HG03439 (cell line): Measurements from ENCODE around the gene FRS2.
A peak's percentile ranks its signal among the peaks of the same experiment; 100 is the strongest.
"Not testable (repeated sequence)": the region's sequence is repeated elsewhere in the genome, so short reads cannot be mapped to it uniquely, and the experiment has no call there.

Experiments used
- ATAC-seq: cut with Tn5 transposase; IDR thresholded peaks from one replicate; pipeline ENCODE4 v1.9.1; 2021; ENCODE audit warnings: mild to moderate bottlenecking, moderate library complexity; ENCODE audit not compliant: unreplicated experiment

FRS2 gene, protein sequence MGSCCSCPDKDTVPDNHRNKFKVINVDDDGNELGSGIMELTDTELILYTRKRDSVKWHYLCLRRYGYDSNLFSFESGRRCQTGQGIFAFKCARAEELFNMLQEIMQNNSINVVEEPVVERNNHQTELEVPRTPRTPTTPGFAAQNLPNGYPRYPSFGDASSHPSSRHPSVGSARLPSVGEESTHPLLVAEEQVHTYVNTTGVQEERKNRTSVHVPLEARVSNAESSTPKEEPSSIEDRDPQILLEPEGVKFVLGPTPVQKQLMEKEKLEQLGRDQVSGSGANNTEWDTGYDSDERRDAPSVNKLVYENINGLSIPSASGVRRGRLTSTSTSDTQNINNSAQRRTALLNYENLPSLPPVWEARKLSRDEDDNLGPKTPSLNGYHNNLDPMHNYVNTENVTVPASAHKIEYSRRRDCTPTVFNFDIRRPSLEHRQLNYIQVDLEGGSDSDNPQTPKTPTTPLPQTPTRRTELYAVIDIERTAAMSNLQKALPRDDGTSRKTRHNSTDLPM

DNA sequence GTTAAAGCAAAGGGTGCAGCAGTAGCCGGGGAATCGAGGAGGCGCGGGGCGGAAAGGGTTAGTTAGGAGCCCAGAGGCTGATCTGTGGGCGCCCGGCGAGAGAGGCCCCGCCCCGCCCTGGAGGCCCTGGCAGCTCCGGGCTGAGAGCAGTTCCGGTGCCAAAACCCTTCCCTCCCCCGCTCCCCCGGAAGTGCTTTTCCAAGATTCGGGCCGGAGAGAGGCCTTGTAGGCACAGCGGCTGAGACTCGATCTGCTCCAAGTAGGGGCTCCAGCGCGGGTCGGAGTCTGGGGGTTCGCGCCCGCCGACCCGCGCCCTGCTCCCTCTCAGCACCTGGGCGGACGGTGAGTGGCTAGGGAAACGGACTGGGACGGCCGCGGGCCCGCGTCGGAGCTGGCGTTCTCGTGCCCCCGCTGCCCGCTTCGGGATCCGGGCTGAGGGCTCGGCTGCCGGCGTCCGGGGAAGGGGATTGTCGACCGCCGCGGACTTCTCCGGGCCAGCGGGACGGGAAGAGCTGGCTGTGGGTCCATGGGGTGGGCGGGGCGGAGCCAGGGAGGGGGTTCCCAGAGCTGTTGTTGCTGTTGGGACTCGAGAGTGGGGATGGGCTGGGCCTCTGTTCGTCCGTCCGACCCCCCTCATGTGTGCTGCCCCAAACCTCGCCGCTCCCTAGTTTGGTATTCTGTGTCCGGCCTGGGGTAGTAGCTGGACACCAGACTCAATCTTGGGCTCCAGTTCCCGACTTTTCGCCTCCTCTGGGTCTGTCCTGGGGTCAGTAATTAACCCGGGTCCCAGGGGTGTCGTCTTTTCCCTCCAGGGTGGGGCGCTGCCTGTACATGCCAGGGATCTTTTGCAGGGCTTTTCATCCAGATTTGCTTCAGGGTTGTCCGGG lies at the start of gene FRS2:
Gene FRS2, plus strand, starts transcription at position 200 of the 887 bp plus-strand sequence. CDS start 98,643 bp downstream, outside the sequence.
- peak; percentile 98 for ATAC-seq

DNA sequence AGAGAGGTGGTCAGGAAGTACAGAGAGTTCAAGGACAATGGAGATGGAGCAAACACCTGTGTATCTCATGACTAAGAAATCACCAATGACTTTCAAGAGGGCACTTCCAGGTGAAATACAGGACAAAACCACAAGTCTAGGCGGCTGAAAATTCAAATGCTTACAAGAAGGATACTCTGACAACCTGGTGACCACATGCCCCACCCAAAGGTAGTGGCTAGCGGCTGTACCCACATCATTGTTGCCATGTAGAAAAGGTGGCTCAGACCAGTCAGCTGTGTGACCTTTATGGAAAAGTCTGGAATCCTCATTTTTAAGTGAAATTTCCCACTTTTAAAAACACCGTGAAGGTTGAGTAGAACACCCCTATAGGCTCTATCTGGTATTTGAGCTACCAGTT lies 48.6 kb upstream of the FRS2 start:
- no peak for ATAC-seq

DNA sequence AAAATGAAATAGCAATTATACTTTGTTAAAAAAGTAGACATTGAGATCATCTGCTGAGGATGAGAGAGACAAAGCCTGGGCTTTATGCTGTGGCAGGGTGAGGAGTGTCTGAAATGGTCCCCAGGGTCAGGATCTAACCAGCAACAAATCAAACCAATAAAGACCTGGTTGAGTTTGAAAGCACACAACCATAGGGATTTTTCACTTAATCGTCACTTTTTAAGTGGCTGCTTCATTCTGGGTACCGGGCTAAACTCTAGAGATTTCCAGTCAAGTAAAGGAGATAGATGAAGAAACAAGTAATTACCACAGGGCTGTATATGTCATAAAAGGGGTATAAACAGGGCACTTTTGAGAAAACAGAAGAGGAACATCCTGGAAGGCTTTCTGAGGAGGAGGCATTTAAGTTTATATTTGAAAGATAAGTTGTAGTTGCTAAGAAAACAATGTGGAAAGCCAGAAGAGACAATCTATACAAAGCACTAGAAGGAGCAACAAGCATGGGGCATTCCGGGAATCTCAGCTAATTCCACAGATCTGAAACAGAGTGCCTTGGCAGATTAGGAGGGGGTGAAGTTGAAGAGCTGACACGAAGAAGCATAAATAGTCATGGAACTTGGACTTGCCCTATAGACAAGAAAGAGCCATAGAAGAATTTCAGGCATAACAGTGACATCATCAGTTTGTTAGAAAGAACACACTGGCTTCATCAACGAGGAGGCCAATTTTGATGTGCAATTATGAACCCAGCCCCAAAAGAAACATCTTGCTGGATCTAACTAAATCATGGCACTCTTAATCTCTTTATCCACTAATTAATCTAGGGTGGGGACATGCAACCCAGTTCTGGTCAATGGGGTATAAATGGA lies 46.9 kb upstream of the FRS2 start:
- ATAC-seq, result no peak

DNA sequence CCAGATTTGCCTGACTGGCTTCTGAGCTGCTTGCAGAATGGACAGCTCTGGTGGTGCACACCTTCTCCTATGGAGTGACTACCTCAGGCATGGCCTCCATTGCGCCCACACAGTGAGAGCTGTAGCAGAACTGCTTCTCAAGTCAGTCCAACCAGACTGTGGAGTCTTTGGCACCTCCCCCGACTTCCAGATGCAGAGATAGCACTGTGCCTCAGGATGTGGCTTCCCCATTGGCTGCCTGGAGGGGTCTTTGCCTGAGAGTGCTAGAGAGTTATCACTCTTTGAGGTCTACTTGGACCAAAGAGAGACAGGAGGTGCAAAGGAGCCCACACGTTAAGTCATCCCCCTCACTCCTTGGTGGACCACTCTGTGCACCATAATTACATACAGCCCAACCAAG lies 44.8 kb upstream of the FRS2 start:
- ATAC-seq, result no peak

DNA sequence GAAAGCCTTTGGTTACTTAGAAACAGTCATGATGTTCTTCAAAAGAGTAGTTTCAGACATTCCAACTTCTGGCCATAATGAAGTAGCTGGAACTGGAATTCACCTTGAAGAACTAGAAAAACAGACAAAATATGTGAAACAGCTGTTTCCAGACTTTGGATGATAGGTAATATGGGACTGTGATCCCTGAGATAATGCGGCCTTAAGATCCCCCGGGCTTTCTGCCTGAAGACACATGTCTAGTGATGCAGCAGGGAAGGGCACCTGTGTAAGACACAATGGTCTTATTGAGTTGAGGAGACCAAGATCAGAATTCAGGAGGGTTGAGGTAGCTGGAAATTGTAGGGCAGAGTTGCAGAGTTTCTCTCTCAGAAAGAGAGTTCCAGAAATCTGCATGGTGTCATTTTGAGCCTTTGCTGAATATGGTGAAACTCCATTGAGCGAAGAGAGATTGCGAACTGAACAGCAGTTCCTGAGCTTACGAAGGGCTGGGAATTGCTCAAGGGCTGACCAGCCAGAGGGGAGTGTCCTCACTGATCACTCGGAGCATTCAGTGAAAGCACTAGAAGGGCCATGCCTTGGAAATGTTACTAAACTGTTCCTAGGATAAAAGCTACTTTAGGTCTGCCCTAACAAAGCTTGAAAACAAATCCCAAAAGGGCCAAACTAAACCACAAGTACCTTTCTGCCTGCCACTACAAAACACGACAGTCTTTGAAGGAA lies 41.7 kb upstream of the FRS2 start:
- ATAC-seq, result no peak

DNA sequence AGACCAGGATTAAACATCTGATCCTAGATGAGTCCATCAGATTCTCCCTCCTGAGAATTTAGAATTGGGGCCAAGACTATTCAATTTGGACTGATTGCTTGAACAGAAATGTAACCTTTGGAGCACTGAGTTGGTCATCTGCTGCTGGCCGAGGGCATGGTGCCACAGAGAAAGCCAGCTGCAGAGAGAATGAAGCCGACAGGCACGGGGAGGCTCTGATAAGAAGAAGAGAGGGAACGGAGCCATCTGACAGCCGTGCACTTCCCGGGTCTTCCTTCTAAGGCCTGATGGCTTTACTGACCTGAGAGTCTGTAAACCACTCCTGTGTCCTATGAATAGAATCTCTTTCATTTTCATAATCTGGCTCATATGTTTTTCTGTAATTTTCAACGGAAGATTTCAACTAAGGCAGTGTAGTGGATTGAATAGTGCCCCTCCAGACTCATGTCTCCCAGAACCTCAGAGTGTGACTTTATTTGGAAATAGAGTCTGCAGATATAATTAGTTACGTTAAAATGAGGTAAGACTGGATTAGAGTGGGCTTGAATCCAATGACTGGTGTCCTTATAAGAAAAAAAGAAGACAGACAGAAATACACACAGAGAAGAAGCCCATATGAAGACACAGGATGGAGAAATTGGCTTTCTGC lies 39.1 kb upstream of the FRS2 start:
- ATAC-seq, result no peak

DNA sequence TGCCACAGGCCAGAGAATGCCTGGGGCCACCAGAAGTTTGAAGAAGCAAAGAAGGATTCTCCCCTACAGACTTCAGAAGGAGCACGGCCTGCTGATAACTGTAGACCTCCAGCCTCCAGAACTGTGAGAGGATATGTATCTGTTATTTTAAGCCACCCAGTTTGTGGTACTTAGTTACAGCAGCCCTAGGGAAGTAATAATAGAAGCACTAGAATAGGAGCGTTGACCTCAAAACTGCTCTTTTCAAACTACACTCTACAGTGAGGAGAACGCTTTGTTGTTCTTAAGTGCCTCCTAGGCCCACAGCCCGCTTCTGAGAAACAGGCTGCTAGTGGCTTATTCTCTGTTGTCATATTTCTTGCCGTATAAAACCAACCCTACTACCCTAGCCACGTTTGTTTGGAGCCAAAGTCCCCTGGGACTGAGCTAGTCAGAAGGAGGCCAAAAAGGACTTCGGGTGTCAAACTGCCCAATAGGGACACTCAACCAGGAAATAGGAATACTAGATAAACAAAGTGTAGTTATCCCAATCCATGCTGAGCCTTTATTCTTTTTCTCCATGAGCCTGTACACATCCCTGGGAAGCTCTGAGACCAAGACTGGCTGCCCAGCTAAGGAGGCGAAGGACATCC lies 38.5 kb upstream of the FRS2 start:
- no peak for ATAC-seq

DNA sequence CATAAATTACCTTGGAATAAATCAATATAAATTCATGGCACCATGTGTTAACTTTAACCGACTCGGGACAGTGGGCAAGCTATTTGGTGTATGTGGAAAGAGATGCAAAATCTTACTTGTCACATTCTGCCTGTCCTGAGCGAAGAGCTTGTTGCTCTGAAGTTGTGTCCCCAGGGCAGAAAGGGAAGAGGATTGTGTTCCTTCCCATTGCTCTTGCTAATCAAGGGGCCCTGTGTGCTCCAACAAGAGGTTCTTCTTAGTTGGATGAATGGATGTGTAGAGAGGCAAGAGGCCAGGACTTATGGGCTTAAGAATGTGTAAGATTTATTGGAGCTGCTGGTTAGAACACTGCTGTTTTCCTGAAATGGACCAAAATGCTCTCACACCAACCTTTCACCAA lies 36.5 kb upstream of the FRS2 start:
- no peak for ATAC-seq

DNA sequence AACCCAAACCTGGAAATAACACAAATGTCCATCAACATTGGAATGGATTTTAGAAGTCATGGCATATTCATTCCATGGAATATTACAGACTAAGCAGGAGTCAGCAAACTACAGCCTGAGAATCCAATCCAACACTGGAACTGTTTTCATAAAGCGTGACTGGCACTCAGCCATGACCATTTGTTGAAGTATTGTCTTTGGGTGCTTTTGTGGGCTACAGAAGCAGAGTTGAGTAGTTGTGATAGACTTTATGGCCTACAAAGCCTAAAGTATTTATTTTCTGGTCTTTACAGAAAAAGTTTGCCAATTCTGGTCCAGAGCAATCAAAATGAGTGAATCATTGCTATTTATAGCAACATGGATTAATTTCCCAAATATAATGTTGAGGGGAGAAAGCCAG lies 34.5 kb upstream of the FRS2 start:
- ATAC-seq, result no peak

DNA sequence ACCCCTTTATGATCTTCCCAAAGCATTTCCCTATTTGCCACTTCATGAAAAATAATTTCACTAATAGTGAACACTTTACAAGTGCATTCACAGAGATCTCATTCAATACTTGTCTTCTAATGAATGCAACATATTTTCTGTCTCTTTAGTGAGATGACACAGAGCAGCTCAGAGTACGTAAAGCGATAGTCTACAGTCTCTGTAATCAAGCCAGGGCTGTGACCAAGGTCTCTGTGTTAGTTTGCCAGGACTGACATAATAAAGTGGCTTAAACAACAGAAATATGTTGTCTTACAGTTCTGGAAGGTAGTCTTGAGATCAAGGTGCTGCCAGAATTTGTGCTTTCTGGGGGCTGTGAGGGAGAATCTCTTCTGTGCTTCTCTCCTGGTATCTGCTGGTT lies 33.1 kb upstream of the FRS2 start:
- no peak for ATAC-seq

DNA sequence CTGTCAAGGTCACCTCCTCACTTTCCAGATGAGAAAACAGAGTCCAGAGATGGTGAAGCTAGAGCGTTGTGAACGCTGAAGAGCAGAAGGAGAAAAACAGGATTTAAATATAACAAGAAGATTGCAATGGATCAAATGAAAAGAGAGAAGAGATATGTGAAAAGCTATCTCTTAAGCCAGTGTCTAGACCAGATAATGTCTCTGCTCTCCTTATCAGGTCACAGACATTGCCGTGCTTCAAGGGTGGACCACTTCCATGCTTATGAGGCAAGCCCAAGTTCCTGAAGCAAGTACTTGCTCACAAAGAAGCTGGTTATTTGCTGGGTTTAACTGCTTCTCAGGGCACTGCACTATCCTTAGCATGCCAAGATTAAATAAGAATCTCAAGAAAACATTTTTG lies 31.6 kb upstream of the FRS2 start:
- ATAC-seq, result no peak

DNA sequence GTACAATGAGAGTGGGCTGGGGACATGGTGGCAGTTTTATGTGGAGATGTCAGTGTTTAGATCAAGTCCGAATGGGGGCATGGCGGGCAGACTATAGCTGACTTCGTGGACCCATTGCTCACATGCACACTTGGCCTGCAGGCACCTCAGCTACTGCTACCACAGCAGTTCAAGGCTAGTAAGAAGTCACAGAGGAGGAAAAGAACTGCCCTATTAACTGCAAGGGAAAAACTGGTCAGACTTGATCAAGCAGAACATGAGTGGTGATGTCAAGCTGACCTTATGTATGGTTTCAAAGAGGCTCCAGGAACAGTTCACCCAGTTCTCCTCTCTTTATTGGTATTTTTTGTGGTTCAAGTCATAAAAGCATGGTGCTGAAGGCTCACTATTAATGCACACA lies 30.2 kb upstream of the FRS2 start:
- no peak for ATAC-seq

DNA sequence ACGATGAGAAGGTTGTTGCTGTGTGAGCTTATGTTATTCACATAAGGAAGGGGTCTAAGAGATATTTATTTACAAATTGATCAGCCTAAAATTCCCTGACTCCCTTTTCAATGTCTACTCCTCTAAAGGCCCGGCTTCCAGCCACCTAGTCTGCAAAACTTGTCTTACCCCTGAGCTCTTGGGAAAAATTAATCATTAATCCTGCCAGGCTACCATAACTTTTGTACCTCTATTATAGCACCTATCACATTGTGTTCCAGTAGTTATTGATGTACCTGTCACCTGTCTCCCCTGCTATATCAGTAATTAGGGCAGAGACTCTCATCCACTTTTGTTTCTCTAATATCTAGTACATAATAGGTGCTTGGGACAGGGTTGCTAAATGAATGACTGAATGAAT lies 29.3 kb upstream of the FRS2 start:
- no peak for ATAC-seq

DNA sequence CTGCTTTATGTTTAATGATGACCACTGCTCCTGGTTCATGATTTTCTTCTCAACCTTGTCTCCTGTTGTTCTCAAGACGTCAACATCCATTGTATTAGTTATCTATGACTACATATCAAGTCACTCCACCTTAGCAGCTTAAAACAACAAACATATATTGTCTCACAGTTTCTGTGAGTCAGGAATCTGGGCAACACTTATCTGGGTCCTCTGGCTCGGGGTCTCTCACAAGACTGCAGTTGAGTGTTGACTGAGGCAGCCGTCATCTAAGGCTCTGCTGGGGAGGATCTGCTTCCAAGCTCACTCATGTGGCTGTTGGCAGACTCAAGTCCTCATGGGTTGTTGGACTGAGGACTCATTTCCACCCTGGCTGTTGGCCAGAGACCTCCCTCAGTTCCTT lies 27.3 kb upstream of the FRS2 start:
- no peak for ATAC-seq

DNA sequence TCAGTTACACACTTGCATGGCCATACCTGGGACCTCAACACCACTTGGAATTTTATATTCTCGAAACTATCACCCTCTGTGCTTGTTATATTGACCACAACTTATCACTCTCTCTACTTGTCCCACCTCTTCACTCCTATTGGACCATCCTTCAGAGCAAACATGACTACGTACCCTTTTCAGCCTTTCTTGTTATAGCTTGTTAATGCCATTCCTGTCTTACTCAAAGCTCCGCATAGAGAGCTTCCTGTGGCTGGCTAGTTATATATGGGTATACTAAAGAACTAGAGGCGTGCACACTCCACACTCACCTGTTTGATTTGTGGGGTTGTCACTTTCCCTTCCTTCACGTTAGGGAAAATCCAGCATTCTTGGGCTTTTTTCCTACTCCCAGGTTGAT lies 26.3 kb upstream of the FRS2 start:
- no peak for ATAC-seq

DNA sequence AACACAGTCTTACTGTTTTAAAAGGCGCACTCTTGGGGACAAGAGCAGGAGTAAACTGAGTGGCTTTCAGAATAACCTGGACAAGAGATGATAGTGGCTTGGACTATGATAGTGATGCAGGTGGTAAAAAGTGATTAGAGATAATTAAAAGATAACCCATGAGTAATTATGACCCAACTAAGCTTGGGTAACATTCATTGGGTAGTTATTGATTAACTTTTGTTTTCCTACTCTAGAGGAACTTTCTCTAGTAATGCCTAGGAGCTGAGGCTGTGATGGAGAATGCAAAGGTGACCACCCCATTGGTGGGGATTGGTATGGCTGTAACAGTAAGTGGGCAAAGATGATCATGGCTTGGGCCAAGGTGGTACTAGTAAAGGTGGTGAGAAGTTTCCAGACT lies 22.3 kb upstream of the FRS2 start:
- ATAC-seq, result no peak

DNA sequence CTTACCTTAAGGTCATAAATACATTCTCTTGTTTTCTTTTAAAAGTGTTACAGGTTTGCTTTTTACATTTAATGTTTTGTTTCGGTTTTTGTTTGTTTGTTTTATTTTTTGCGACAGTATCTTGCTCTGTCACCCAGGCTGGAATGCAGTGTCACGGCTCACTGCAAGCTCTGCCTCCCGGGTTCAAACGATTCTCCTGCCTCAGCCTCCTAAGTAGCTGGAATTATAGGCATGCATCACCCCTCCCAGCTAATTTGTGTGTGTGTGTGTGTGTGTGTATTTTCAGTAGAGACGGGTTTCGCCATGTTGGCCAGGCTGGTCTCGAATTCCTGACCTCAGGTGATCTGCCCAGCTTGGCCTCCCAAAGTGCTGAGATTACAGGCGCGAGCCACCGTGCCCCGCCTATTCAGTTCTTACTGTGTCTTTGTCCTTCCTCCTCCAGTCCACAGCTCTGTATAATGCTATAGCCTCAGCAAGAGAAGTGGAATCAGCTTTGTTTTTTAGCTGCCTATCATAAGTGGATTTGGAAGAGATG lies 17.5 kb upstream of the FRS2 start:
- ATAC-seq, result not testable (repeated sequence)

DNA sequence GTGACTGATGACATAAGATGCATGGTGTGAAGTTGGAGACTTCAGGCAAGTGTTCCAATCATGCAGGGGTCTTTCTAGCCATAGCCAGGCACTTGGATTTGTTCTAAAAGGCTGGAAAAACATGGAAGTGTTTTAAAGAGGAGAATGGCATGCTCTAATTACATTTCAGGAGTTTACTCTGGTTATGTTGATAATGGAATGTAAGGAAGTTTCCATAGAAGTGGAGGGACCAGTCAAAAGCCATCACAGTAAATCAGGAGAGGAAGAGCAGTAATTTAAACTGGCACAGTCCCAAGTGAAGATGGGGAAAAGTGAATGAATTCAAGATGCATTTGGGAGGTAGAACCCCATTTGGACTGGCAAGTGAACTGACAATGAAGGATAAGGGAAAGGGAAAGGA lies 13.9 kb upstream of the FRS2 start:
- ATAC-seq, result no peak

DNA sequence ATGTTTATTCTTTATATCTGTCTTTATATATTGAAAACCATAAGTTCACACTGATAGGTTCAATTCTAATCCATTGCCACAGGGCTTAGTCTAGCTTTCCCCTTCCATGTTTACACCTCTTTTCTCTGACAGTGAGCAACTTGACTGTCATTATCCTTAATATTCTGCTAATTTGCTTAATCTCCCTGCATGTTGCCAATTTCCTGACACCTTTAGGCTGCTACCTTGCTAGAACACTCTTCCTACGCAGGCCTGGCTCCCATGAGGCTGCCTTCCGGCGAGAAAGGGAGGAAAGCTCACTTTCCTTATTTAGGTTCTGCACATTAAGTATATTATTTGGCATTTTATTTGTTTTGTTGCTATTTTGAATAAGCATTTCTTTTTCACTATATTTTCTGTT lies 12.8 kb upstream of the FRS2 start:
- ATAC-seq, result no peak
